Endodermal cell (in vitro differentiated cells): ENCODE measurements around the gene SLC22A31. TPM values are rescaled to one million over a fixed set of nuclear protein-coding genes. Genes with fewer than 3 reads are reported as not detected.
"Not testable (repeated sequence)": the region's sequence is repeated elsewhere in the genome, so short reads cannot be mapped to it uniquely, and the experiment has no call there.

Experiments used
- DNase-seq: peaks from one replicate; pipeline ENCODE4 v3.0.0-alpha.2; 2017
- H3K27ac ChIP-seq: 2 replicates; pipeline ENCODE4 v1.5.1; 2013; ENCODE audit warnings: mild to moderate bottlenecking, low read depth, low read length, moderate library complexity
- H3K27me3 ChIP-seq: 2 replicates; pipeline ENCODE4 v1.6.1; 2013; ENCODE audit warnings: mild to moderate bottlenecking, low read length, moderate library complexity; ENCODE audit not compliant: insufficient read depth, control insufficient read depth, poor library complexity, severe bottlenecking
- H3K36me3 ChIP-seq: 2 replicates; pipeline ENCODE4 v1.7.0; 2013; ENCODE audit warnings: mild to moderate bottlenecking, low read length, moderate library complexity; ENCODE audit not compliant: control insufficient read depth, insufficient read depth
- H3K4me1 ChIP-seq: one replicate; pipeline ENCODE4 v1.7.0; 2013; ENCODE audit warnings: low read length; ENCODE audit not compliant: control insufficient read depth, insufficient read depth
- H3K4me3 ChIP-seq: 2 replicates; pipeline ENCODE4 v1.5.1; 2013; ENCODE audit warnings: mild to moderate bottlenecking, low read length, moderate library complexity
- H3K9ac ChIP-seq: 2 replicates; pipeline ENCODE4 v1.6.1; 2013; ENCODE audit warnings: mild to moderate bottlenecking, low read length, moderate library complexity; ENCODE audit not compliant: poor library complexity, severe bottlenecking; ENCODE audit errors: extremely low read depth
- H3K9me3 ChIP-seq: 2 replicates; pipeline ENCODE4 v1.6.1; 2013; ENCODE audit warnings: mild to moderate bottlenecking, low read length, moderate library complexity; ENCODE audit not compliant: control insufficient read depth
- H3K27ac Mint-ChIP-seq: 2 replicates; pipeline ENCODE4 v1.8.0; 2020; ENCODE audit warnings: mixed read lengths
- H3K27me3 Mint-ChIP-seq: 2 replicates; pipeline ENCODE4 v1.8.0; 2021; ENCODE audit warnings: mild to moderate bottlenecking, mixed read lengths; ENCODE audit not compliant: insufficient read depth
- H3K36me3 Mint-ChIP-seq: 2 replicates; pipeline ENCODE4 v1.8.0; 2020; ENCODE audit warnings: low read depth, mixed read lengths
- H3K4me1 Mint-ChIP-seq: 2 replicates; pipeline ENCODE4 v1.8.0; 2020; ENCODE audit warnings: mixed read lengths
- H3K4me3 Mint-ChIP-seq: 2 replicates; pipeline ENCODE4 v1.8.0; 2020; ENCODE audit warnings: mild to moderate bottlenecking, moderate library complexity, mixed read lengths
- H3K9me3 Mint-ChIP-seq: 2 replicates; pipeline ENCODE4 v1.8.0; 2020; ENCODE audit warnings: mild to moderate bottlenecking, mixed read lengths
- WGBS, 2 experiments: methylation state at CpG; one replicate each; pipeline versions ENCODE4 v1.1.5 to v1.1.7; 2013; ENCODE audit warnings: missing lambda C conversion rate in 2 of 2, mixed read lengths in 1 of 2; ENCODE audit not compliant: insufficient coverage in 1 of 2, insufficient read length in 1 of 2; 5-methylcytosine and 5-hydroxymethylcytosine counted together
- total RNA-seq, 2 donors: library from RNA; stranded (reverse); fragmentation: NEBNext Ultra II Directional in 1 of 2; extraction: Animal tissue kit (Norgen Biotek cat#: 25700) in 1 of 2; gene quantifications; 2 replicates in 1 of 2; 3 replicates in 1 of 2; pipeline ENCODE4 v1.2.1, GENCODE V29; 2021
- TF ChIP-seq, protein P1 (sequence below): fragments of 200-600 bp; sonication (generic); conservative IDR thresholded peaks from 2 replicates; pipeline ENCODE4 v1.5.0; 2021; ENCODE audit warnings: antibody characterized with exemption, mild to moderate bottlenecking

SLC22A31 gene
- total RNA-seq, 2 donors from 2014 or later, result 9.7 to 33.9 TPM

DNA sequence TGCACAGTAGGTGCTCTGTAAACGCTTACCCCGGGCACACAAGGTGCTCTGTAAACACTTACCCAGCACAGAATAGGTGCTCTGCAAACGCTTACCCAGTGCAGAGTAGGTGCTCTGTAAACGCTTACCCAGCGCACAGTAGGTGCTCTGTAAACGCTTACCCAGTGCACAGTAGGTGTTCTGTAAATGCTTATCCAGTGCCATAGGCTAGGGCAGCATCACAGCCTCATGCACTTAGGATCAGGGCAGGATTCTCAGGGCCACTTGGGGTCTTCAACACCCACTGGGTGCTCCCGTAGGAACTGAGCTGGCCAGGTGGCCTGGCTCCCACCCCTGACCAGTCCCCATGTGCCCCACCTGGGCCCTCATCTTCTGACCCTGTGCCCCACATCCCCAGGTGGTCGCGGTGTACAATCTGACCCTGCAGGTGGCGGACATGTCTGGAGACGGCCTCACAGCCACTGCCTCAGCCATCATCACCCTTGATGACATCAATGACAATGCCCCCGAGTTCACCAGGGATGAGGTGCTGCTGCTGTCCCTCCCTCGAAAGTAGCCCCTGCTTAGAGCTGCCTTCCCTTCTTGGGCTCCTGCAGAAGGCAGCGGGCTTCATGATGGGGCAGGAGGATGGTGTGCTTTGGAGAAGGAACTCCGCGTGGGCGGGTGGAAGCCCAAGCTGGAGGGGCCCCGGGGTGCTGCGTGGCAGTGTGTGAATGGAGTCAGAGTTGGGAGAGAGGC lies 13.1 kb downstream of the SLC22A31 start:
- H3K27me3 ChIP-seq, result peaks cover 34% of the 10 kb centered on the region
- Mint-ChIP-seq H3K27me3 (peaks cover 21% of the 10 kb centered on the region), H3K36me3 (no peaks in the 10 kb centered on the region), H3K4me3 (no peak overlapping the region), H3K27ac (no peak overlapping the region), H3K9me3 (no peaks in the 10 kb centered on the region), H3K4me1 (no peaks in the 10 kb centered on the region)
- no peak overlapping the region for H3K4me3 ChIP-seq
- H3K9me3 ChIP-seq, result no peaks in the 10 kb centered on the region
- WGBS, 2 experiments, result 79 to 81% methylated on average over 14 to 19 of the region's 19 CpGs
- H3K9ac ChIP-seq, result no peak overlapping the region
- no peaks in the 10 kb centered on the region for H3K4me1 ChIP-seq
- no peaks in the 10 kb centered on the region for H3K36me3 ChIP-seq
- peak; percentile 63 for DNase-seq
- TF ChIP-seq, protein P1, sequence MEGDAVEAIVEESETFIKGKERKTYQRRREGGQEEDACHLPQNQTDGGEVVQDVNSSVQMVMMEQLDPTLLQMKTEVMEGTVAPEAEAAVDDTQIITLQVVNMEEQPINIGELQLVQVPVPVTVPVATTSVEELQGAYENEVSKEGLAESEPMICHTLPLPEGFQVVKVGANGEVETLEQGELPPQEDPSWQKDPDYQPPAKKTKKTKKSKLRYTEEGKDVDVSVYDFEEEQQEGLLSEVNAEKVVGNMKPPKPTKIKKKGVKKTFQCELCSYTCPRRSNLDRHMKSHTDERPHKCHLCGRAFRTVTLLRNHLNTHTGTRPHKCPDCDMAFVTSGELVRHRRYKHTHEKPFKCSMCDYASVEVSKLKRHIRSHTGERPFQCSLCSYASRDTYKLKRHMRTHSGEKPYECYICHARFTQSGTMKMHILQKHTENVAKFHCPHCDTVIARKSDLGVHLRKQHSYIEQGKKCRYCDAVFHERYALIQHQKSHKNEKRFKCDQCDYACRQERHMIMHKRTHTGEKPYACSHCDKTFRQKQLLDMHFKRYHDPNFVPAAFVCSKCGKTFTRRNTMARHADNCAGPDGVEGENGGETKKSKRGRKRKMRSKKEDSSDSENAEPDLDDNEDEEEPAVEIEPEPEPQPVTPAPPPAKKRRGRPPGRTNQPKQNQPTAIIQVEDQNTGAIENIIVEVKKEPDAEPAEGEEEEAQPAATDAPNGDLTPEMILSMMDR, result no peak
- H3K27ac ChIP-seq, result no peak overlapping the region

DNA sequence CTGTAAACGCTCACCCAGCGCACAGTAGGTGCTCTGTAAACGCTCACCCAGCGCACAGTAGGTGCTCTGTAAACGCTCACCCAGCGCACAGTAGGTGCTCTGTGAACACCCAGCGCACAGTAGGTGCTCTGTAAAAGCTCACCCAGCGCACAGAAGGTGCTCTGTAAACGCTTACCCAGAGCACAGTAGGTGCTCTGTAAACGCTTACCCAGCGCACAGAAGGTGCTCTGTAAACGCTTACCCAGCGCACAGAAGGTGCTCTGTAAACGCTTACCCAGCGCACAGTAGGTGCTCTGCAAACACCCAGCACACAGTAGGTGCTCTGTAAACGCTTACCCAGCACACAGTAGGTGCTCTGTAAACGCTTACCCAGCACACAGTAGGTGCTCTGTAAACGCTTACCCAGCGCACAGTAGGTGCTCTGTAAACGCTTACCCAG lies 13.7 kb downstream of the SLC22A31 start:
- H3K36me3 Mint-ChIP-seq, H3K9ac ChIP-seq, H3K36me3 ChIP-seq, H3K4me1 ChIP-seq, H3K9me3 Mint-ChIP-seq, H3K4me3 ChIP-seq, H3K9me3 ChIP-seq, H3K4me3 Mint-ChIP-seq, H3K4me1 Mint-ChIP-seq, H3K27ac ChIP-seq, DNase-seq, H3K27ac Mint-ChIP-seq: not testable (repeated sequence)
- H3K27me3 Mint-ChIP-seq, result peaks cover 21% of the 10 kb centered on the region
- peaks cover 30% of the 10 kb centered on the region for H3K27me3 ChIP-seq
- WGBS, 2 experiments, result 92 to 94% methylated on average over 17 to 20 of the region's 20 CpGs

DNA sequence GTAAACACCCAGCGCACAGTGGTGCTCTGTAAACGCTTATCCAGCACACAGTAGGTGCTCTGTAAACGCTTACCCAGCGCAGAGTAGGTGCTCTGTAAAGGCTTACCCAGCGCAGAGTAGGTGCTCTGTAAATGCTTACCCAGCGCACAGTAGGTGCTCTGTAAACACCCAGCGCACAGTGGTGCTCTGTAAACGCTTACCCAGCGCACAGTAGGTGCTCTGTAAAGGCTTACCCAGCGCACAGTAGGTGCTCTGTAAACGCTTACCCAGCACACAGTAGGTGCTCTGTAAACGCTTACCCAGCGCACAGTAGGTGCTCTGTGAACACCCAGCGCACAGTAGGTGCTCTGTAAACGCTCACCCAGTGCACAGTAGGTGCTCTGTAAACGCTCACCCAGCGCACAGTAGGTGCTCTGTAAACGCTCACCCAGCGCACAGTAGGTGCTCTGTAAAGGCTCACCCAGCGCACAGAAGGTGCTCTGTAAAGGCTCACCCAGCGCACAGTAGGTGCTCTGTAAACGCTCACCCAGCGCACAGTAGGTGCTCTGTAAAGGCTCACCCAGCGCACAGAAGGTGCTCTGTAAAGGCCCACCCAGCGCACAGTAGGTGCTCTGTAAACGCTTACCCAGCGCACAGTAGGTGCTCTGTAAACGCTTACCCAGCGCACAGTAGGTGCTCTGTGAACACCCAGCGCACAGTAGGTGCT lies 14.3 kb downstream of the SLC22A31 start:
- H3K9me3 ChIP-seq, H3K9ac ChIP-seq, H3K4me3 ChIP-seq, H3K4me1 Mint-ChIP-seq, H3K27ac ChIP-seq, H3K4me3 Mint-ChIP-seq, H3K36me3 ChIP-seq, H3K9me3 Mint-ChIP-seq, DNase-seq, H3K4me1 ChIP-seq, H3K36me3 Mint-ChIP-seq, H3K27ac Mint-ChIP-seq: not testable (repeated sequence)
- peaks cover 19% of the 10 kb centered on the region for H3K27me3 Mint-ChIP-seq
- H3K27me3 ChIP-seq, result peaks cover 24% of the 10 kb centered on the region
- WGBS, 2 experiments, result 87 to 93% methylated on average over 22 to 30 of the region's 30 CpGs
